ENCODE data around the gene METAP1.
"Not testable (repeated sequence)": the region's sequence is repeated elsewhere in the genome, so short reads cannot be mapped to it uniquely, and the experiment has no call there.

Gene METAP1

GRCh38 chr4:98998551-98998950 is 3.0 kb downstream of the METAP1 start:
- DNase-seq = no peak

- DNase-seq = no peak
Observed at GRCh38 chr4:99002279-99002678, 6.8 kb downstream of the METAP1 start.

DNA sequence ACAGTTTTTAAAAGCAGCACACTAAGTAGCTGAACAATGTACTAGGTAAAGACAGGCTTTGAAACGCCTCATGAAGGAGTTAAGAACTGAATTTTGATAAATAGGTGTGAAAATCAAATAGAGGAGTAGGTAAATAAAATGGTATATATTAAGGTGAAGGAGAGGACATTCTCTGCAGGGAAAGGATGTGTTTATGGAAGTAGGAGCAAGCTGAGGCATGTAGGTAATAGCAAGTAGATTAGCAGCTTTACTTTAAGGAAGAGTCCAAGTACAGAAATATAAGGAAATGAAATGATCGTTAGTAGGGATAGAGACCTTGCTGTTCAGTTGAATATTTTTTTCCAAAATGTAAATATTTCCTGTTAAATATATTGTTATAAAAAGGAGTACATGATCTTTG is 12.5 kb downstream of the METAP1 start:
- no peak for DNase-seq

GRCh38 chr4:99011910-99012309 is 16.4 kb downstream of the METAP1 start:
- DNase-seq = no peak

DNA sequence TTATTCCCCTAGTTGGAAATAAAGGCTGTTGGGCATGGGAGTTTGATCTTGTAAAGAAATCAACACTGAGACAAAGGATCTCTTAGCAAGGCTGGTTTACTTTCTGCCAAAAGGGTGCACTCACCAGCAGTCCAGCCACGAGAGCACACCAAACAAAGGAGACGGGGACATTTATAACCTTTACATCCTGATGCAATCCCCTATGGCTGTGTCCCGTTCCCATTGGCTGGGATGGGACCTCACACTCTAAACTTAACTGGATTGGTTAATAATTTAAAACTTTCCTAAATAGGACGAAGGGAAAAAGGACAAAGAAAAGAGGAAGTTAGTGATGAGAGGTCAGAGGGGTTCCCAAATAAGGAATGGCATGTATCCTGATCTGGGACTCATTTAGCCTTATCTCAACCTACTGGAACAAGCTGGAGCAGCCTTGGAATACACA is 17.9 kb downstream of the METAP1 start:
- no peak for DNase-seq

GRCh38 chr4:99013884-99014523 is 18.5 kb downstream of the METAP1 start:
- DNase-seq = no peak

- DNase-seq = no peak
Observed at GRCh38 chr4:99021386-99021785, 25.9 kb downstream of the METAP1 start.

GRCh38 chr4:99022566-99022965 is 27.0 kb downstream of the METAP1 start:
- no peak for DNase-seq

GRCh38 chr4:99023800-99024251 is 28.3 kb downstream of the METAP1 start:
- DNase-seq = not testable (repeated sequence)

- DNase-seq = no peak
Observed at GRCh38 chr4:99024481-99025275, 29.2 kb downstream of the METAP1 start.

- DNase-seq = no peak
Observed at GRCh38 chr4:99025506-99025905, 30.0 kb downstream of the METAP1 start.

DNA sequence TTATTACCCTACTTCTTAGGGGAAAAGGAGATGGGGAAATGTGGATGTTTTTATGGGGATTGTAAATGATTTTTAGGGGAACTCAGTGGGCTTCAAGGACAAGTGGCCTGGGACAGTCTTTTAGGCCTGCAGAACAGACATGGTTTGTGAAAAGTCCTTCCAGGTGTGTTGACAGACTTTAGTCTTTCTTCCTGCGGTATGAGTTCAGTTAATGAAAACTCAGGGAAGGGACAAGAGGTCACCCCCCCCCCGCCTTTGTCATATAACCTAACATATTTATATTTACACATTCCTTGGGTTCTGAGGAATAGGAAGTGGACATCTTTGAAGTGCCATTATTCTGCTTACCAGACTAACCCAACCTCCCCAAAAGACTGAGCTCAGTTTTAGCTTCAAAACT is 31.8 kb downstream of the METAP1 start:
- no peak for DNase-seq

GRCh38 chr4:99028187-99028586 is 32.7 kb downstream of the METAP1 start:
- no peak for DNase-seq

GRCh38 chr4:99029018-99029735 is 33.7 kb downstream of the METAP1 start:
- no peak for DNase-seq

DNA sequence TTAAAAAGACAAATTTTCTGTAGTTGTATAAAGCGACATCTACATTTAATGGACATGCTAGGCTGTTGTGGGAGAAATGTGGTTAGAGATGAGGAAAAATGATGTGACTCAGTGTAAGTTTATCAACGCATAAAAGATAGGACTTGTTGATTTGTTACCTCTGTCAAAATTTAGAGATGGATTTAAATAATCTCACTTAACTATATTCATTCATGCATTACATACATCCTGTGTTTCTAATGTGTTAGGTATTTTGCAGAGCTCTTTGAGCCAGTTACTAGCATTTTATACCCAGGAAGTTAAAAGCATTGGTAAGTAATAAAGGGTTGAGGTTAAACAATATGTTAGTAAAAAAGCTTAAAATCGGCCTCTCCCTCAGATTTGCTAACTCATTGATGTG is 34.3 kb downstream of the METAP1 start:
- no peak for DNase-seq

DNA sequence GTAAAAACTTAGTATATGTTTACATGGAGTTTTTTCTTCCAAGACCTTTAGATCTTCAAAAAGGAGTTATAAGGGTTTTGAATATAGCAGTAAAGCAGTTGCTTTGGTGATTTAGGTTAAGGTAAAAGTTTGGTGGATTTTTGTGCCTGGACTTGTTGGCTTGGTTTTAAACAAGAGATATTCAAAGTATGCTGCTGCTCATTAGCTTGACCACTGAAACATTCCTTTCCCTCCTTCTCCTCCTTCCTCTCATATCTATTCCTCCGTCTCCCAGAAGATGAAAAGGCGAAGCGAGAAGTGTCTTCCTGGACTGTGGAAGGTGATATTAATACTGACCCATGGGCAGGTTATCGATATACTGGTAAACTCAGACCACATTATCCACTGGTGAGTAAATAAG is 38.4 kb downstream of the METAP1 start:
- no peak for DNase-seq

DNA sequence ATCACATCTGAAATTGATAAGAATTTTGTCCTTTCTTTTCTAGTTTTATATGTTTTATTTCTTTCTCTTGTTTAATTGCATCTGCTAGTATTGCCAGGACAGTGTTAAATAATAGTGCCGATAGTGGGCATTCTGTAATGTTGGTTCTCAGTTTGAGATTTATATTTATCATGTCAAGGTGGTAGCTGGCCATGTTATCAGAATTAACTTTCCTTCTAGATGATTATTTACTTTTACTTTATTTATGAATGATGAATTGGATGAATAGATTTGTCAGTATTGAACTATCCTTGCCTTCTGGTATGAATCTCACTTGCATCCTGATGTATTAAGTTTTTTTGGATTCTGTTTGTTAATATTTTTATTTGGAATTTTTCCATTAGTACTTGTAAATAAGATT is 42.7 kb downstream of the METAP1 start:
- no peak for DNase-seq

- peak; percentile 40 to 60 for DNase-seq
Observed at GRCh38 chr4:99043346-99043745, 47.8 kb downstream of the METAP1 start.

GRCh38 chr4:99047710-99048109 is 52.2 kb downstream of the METAP1 start:
- DNase-seq = peak; percentile 11 to 31

DNA sequence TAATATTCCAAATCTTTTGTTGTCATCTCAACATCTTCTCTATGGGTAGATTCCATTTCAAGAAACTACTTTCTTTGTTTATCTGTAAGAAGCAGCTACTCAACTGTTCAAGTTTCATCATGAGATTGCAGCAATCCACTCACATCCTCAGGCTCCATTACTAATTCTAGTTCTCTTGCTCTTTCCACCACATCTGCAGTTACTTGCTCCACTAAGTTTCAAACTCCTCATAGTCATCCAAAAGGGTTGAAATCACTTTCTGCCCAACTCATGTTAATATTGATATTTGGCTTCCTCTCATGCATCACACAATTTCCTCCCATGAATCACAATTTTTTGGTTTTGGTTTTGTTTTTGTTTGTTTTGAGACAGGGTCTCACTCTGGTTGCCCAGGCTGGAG is 57.4 kb downstream of the METAP1 start:
- no peak for DNase-seq

DNA sequence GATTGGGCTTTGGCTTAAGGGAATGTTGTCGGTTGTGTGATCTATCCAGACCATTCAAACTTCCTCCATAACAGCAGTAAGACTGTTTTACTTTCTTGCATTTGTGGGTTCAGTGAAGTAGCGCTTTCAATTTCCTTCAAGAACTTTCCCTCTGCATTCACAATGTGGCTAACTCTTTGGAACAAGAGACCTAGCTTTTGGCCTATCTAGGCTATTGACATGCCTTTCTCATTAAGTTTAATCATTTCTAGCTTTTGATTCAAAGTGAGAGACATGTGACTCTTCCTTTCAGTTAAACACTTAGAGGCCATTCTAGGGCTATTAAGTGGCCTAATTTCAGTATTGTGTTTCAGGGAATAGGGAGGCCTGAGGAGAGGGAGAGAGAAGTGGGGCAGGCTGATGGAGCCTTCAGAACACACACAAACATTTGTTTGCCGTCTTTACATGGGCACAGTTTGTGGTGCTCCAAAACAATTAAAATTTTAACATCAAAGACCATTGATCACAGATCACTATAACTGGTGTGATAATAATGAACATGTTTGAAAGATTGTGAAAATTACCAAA is 59.0 kb downstream of the METAP1 start:
- DNase-seq = no peak

GRCh38 chr4:99058228-99058627 is 62.7 kb downstream of the METAP1 start:
- DNase-seq = no peak

GRCh38 chr4:99059550-99059949 is 64.0 kb downstream of the METAP1 start:
- no peak for DNase-seq
